GM19238 (cell line): ENCODE results near the gene ARGFX.
"Not testable (repeated sequence)": the region's sequence is repeated elsewhere in the genome, so short reads cannot be mapped to it uniquely, and the experiment has no call there.

Experiments used
- DNase-seq: peaks from one replicate; pipeline ENCODE4 v3.0.0; 2011; ENCODE audit warnings: low spot score; ENCODE audit not compliant: insufficient read length

The ARGFX gene

DNA sequence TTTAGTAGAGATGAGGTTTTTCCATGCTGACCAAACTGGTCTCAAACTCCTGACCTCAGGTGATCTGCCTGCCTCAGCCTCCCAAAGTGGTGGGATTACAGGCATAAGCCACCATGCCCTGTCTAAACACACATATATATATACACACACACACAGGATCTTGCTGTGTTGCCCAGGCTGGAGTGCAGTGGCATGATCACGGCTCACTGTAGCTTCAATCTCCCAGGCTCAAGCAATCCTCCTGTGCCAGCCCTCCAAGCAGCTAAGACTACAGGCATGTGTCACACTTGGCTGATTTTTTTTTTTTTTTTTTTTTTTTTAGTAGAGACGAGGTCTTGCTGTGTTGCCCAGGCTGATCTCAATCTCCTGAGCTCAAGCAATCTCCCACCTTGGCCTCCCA is 32.2 kb downstream of the ARGFX start:
- DNase-seq = not testable (repeated sequence)

- DNase-seq = no peak
Measured at GRCh38 chr3:121601212-121601812, 33.6 kb downstream of the ARGFX start.

DNA sequence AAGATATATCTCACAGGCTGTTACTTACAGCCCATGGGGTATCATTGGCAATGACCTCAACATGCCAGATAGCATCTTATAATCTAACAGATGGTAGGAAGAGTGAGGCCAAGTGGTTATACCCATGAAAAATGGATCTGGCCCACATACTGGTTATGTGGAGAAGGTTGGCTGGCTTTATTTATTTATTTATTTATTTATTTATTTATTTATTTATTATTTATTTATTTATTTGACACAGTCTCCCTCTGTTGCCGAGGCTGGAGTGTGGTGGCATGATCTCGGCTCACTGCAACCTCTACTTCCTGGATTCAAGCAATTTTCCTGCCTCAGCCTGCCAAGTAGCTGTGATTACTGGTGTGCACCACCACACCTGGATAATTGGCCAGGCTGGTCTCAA is 37.0 kb downstream of the ARGFX start:
- DNase-seq = no peak

DNA sequence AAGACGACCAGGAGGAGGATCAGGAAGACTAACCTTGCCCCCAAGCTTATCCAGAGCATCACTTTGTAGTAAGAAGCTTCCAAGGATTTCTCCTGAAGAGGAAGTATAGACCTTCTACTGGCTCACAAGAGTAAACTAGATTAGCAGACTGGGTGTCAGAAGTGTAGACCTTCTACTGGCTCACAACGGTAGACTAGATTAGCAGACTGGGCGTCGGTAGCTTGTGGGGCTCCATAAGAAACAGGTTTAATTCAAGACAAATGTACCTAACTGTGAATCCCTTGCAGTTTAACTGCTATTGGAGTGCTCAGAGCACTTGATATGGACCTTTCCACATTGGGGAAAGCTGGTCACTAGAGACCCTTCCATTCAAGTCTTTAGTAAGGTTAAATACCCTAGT is 38.4 kb downstream of the ARGFX start:
- no peak for DNase-seq
